OCI-LY1 (cell line): Measurements from ENCODE around the gene TMEM238.
A peak's percentile ranks its signal among the peaks of the same experiment; 100 is the strongest.
"Not testable (repeated sequence)": the region's sequence is repeated elsewhere in the genome, so short reads cannot be mapped to it uniquely, and the experiment has no call there.

Experiments
- H2AFZ ChIP-seq: fragments of 200-600 bp; sonication (generic), shearing (Covaris generic); 2 replicates; pipeline ENCODE4 v1.6.0; 2014; ENCODE audit warnings: antibody characterized with exemption, mild to moderate bottlenecking, low read length
- H3F3A ChIP-seq: fragments of 200-600 bp; sonication (generic), shearing (Covaris generic); 2 replicates; pipeline ENCODE4 v1.6.0; 2014; ENCODE audit warnings: mild to moderate bottlenecking, antibody characterized with exemption, low read length, moderate library complexity; ENCODE audit not compliant: insufficient read depth
- H3K27ac ChIP-seq: fragments of 200-600 bp; sonication (generic); 2 replicates; pipeline ENCODE4 v1.5.1; 2014; ENCODE audit warnings: low read length, mixed run types, mild to moderate bottlenecking, low read depth; ENCODE audit not compliant: poor library complexity, severe bottlenecking
- H3K27me3 ChIP-seq: fragments of 200-600 bp; sonication (generic); 2 replicates; pipeline ENCODE4 v1.6.0; 2014; ENCODE audit warnings: antibody characterized with exemption, mild to moderate bottlenecking, low read length, moderate library complexity; ENCODE audit not compliant: insufficient read depth
- H3K36me3 ChIP-seq: fragments of 200-600 bp; sonication (generic); 2 replicates; pipeline ENCODE4 v1.6.1; 2014; ENCODE audit warnings: mild to moderate bottlenecking, antibody characterized with exemption, low read length, moderate library complexity, mixed read lengths; ENCODE audit not compliant: insufficient read depth
- H3K4me1 ChIP-seq: fragments of 200-600 bp; sonication (generic); 2 replicates; pipeline ENCODE4 v1.5.1; 2014; ENCODE audit warnings: mild to moderate bottlenecking, low read length, moderate library complexity; ENCODE audit not compliant: insufficient read depth, severe bottlenecking
- H3K4me2 ChIP-seq: fragments of 200-600 bp; sonication (generic), shearing (Covaris generic); 2 replicates; pipeline ENCODE4 v1.6.1; 2014; ENCODE audit warnings: low read length
- H3K4me3 ChIP-seq: fragments of 200-600 bp; sonication (generic); 2 replicates; pipeline ENCODE4 v1.5.1; 2014; ENCODE audit warnings: low read length, low read depth, mild to moderate bottlenecking, mixed read lengths; ENCODE audit not compliant: poor library complexity, severe bottlenecking
- H3K79me2 ChIP-seq: fragments of 200-600 bp; shearing (Covaris generic); 2 replicates; pipeline ENCODE4 v1.6.1; 2016; ENCODE audit warnings: mixed run types, low read length, mixed read lengths; ENCODE audit not compliant: insufficient read depth
- H3K9ac ChIP-seq: fragments of 200-600 bp; sonication (generic), shearing (Covaris generic); 2 replicates; pipeline ENCODE4 v1.6.1; 2014; ENCODE audit warnings: mild to moderate bottlenecking, low read length, mixed read lengths
- H3K9me2 ChIP-seq: fragments of 200-600 bp; sonication (generic), shearing (Covaris generic); 2 replicates; pipeline ENCODE4 v1.6.1; 2014; ENCODE audit warnings: low read depth, mild to moderate bottlenecking, low read length, mixed read lengths
- H3K9me3 ChIP-seq: fragments of 200-600 bp; shearing (Covaris generic); 2 replicates; pipeline ENCODE4 v1.6.1; 2014; ENCODE audit warnings: low read length, mixed read lengths
- H4K20me1 ChIP-seq: fragments of 200-600 bp; sonication (generic), shearing (Covaris generic); 2 replicates; pipeline ENCODE4 v1.6.0; 2016; ENCODE audit warnings: mild to moderate bottlenecking, low read length; ENCODE audit not compliant: insufficient read depth
- EZH2 ChIP-seq: fragments of 200-600 bp; sonication (generic), shearing (Covaris generic); IDR thresholded peaks from 2 replicates; pipeline ENCODE4 v1.8.0; 2017; ENCODE audit warnings: borderline replicate concordance, mixed run types, mild to moderate bottlenecking, antibody characterized with exemption, low read length, moderate library complexity, mixed read lengths
- TF ChIP-seq, protein P1 (sequence below): fragments of 200-600 bp; sonication (generic), shearing (Covaris generic); IDR thresholded peaks from 2 replicates; pipeline ENCODE4 v1.5.1; 2017; ENCODE audit warnings: mild to moderate bottlenecking, antibody characterized with exemption, low read length, moderate library complexity, mixed read lengths

Gene TMEM238

DNA sequence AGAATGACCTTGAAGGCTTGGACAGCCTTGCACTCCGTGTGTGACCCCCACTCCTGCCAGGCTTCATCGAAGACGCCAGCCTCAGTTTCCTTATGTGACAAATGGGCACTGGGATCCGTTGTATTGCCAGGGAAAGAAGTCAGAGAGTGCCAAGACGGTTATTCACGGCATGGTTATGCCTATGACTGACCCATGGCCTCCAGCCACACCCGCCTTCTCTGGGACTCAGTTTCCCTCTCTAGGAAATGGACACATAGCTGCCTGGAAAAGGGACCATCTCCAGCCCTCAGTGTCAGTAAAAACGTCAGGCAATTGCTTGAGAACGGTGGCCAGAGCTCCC, 24.4 kb upstream of the TMEM238 start:
- H3K36me3 ChIP-seq: peaks cover 38% of the 10 kb centered on the region
- H3K4me2 ChIP-seq: peak overlapping the region; percentile 68
- H3K27me3 ChIP-seq: no peaks in the 10 kb centered on the region
- H3K9ac ChIP-seq: peak overlapping the region; percentile 51; the same call in 1 of the 2 replicates
- no peaks in the 10 kb centered on the region for H4K20me1 ChIP-seq
- H3K27ac ChIP-seq: peak overlapping the region; percentile 96
- H3K79me2 ChIP-seq: peaks cover 19% of the 10 kb centered on the region
- peak overlapping the region; percentile 42 for H3K4me3 ChIP-seq
- no peak overlapping the region for H2AFZ ChIP-seq
- no peaks in the 10 kb centered on the region for H3F3A ChIP-seq
- H3K9me2 ChIP-seq: no peaks in the 10 kb centered on the region
- H3K9me3 ChIP-seq: no peaks in the 10 kb centered on the region
- peaks cover 26% of the 10 kb centered on the region for H3K4me1 ChIP-seq
- TF ChIP-seq EZH2: no peak
- TF ChIP-seq, protein P1, sequence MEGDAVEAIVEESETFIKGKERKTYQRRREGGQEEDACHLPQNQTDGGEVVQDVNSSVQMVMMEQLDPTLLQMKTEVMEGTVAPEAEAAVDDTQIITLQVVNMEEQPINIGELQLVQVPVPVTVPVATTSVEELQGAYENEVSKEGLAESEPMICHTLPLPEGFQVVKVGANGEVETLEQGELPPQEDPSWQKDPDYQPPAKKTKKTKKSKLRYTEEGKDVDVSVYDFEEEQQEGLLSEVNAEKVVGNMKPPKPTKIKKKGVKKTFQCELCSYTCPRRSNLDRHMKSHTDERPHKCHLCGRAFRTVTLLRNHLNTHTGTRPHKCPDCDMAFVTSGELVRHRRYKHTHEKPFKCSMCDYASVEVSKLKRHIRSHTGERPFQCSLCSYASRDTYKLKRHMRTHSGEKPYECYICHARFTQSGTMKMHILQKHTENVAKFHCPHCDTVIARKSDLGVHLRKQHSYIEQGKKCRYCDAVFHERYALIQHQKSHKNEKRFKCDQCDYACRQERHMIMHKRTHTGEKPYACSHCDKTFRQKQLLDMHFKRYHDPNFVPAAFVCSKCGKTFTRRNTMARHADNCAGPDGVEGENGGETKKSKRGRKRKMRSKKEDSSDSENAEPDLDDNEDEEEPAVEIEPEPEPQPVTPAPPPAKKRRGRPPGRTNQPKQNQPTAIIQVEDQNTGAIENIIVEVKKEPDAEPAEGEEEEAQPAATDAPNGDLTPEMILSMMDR: no peak

DNA sequence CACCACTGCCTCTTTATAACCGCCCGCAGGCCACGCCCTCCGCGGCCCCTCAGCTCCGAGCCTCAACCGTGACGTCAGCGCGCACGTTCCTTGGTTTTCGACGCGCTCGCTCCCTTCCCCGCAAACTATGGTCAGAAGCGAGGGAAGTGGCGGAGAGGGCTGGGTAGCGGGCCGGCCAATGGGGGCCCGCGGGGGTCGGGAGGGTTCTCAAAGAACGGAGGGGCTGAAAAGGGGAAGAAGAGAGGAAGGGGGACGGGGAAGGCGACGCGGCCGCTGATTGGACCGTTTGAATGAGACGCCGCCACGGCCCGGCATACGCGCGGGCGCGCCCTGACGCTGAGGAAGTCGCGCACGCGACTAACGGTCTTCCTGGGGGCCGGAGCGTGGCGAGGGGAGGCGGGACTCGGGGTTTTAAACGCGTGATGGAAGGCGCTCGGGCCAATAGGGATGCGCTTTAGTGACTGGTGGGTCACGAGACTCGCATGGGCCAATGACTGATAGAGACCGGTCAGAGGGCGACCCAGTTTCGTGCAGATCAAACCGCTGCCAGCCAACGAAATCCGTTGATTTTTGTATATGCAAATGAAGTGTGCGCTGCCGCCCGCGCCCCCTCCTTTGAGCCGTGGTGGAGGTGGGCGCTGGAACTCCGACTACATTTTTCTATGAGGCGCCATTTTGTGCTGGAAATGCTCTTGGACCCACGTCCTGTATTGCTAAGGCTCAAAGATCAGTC, 23.9 kb upstream of the TMEM238 start:
- no peak for TF ChIP-seq EZH2
- TF ChIP-seq, protein P1: no peak
- Histone ChIP-seq H3K27me3 (no peaks in the 10 kb centered on the region), H3K9ac (peak overlapping the region; percentile 99), H3K9me2 (no peaks in the 10 kb centered on the region), H3K9me3 (no peaks in the 10 kb centered on the region), H3K4me3 (peak overlapping the region; percentile 97), H3K79me2 (peaks cover 19% of the 10 kb centered on the region), H3K36me3 (peaks cover 44% of the 10 kb centered on the region), H3K27ac (peak overlapping the region; percentile 96), H4K20me1 (no peaks in the 10 kb centered on the region), H3K4me2 (peak overlapping the region; percentile 93), H2AFZ (no peak overlapping the region), H3F3A (no peaks in the 10 kb centered on the region), H3K4me1 (peaks cover 26% of the 10 kb centered on the region)

DNA sequence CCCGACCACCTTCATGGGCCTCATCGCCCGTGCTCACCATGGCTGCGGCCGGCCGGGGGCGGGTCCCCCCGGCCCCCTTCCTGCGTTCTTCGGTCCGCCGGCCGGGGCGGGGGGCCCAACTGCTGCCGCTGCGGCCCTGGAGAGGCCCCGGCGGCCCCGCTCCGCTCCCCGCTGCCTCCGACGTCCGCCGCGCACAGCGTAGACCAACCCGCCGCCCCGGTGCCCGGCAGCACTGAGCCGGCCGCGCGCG, 23.4 kb upstream of the TMEM238 start, which contains the start of gene UBE2S:
UBE2S (minus strand) TSS at position 239 of the 250 bp plus-strand sequence; CDS start at position 40, 199 bp downstream.
- peak within 1 kb of the TSS; percentile 97 for H3K4me3 ChIP-seq
- not testable (repeated sequence) for H3K27me3 ChIP-seq, H2AFZ ChIP-seq, H3K9me3 ChIP-seq, H3K9me2 ChIP-seq, H4K20me1 ChIP-seq, H3F3A ChIP-seq
- peaks cover 26% of the 10 kb centered on the region for H3K4me1 ChIP-seq
- peak within 1 kb of the TSS; percentile 99 for H3K9ac ChIP-seq
- peaks cover 19% of the 10 kb centered on the region for H3K79me2 ChIP-seq
- H3K36me3 ChIP-seq: peaks cover 49% of the 10 kb centered on the region
- H3K27ac ChIP-seq: peak within 1 kb of the TSS; percentile 96
- peak within 1 kb of the TSS; percentile 93 for H3K4me2 ChIP-seq
